Ascending aorta (tissue), 2 donors: ENCODE data around the gene RASGRF1. TPM values are rescaled to one million over a fixed set of nuclear protein-coding genes. Genes with fewer than 3 reads are reported as not detected.
A peak's percentile ranks its signal among the peaks of the same experiment; 100 is the strongest.

Source experiments
- DNase-seq, 2 donors: peaks; one replicate each; pipeline ENCODE4 v3.0.0-alpha.2; 2019; ENCODE audit warnings: low spot score in 2 of 2
- H3K27ac ChIP-seq, 2 donors: fragments of 200-600 bp; sonication (generic); one replicate each; pipeline ENCODE4 v1.5.1; 2016 to 2017; ENCODE audit warnings: mild to moderate bottlenecking in 1 of 2
- H3K27me3 ChIP-seq: fragments of 200-600 bp; sonication (generic); one replicate; pipeline ENCODE4 v1.5.1; 2017
- H3K36me3 ChIP-seq, 2 donors: fragments of 200-600 bp; sonication (generic); one replicate each; pipeline ENCODE4 v1.5.1; 2016
- H3K4me1 ChIP-seq, 2 donors: fragments of 200-600 bp; sonication (generic); one replicate each; pipeline ENCODE4 v1.5.1; 2016 to 2017; ENCODE audit warnings: mild to moderate bottlenecking in 1 of 2
- H3K4me3 ChIP-seq, 2 donors: fragments of 200-600 bp; sonication (generic); one replicate each; pipeline ENCODE4 v1.5.1; 2016 to 2017; ENCODE audit warnings: mild to moderate bottlenecking in 1 of 2
- H3K9me3 ChIP-seq, 2 donors: fragments of 200-600 bp; sonication (generic); one replicate each; pipeline ENCODE4 v1.5.1; 2016
- CTCF ChIP-seq, 3 experiments: fragments of 200-600 bp in 2 of 3; fragments of 450-650 bp in 1 of 3; sonication (generic) in 2 of 3; IDR thresholded peaks; one replicate each; pipeline ENCODE4 v1.5.1; 2016 to 2019; ENCODE audit warnings: antibody characterized with exemption in 3 of 3, mild to moderate bottlenecking in 1 of 3, moderate library complexity in 1 of 3
- intact Hi-C: fragments of 100-400 bp; cut with DNase I; formaldehyde crosslinking; loops from one replicate; pipeline ENCODE4 v1.15.1; 2023
- total RNA-seq: library from RNA; depleted of rRNA; stranded (reverse); fragments of >200 nt; gene quantifications from one replicate; pipeline ENCODE4 v1.1.0, GENCODE V29; 2016

Gene RASGRF1
- total RNA-seq, 1 donor from 2014 or later = not detected

GRCh38 chr15:79008659-79009058 is 81.9 kb downstream of the RASGRF1 start:
- Histone ChIP-seq H3K9me3 (no peaks in the 10 kb centered on the region), H3K27ac (no peak overlapping the region), H3K27me3 (no peaks in the 10 kb centered on the region), H3K36me3 (no peaks in the 10 kb centered on the region), H3K4me3 (no peak overlapping the region), H3K4me1 (no peaks in the 10 kb centered on the region)
- DNase-seq = no peak
- no peak for TF ChIP-seq CTCF (IDR thresholded peaks at IDR 0.05)
- intact Hi-C loops = no loop called here

- Histone ChIP-seq H3K27ac (no peak overlapping the region), H3K27me3 (no peaks in the 10 kb centered on the region), H3K4me3 (no peak overlapping the region), H3K9me3 (no peaks in the 10 kb centered on the region), H3K4me1 (no peaks in the 10 kb centered on the region), H3K36me3 (no peaks in the 10 kb centered on the region)
- intact Hi-C loops = no loop called here
- peak in 2 of 3 experiments; percentile 29 to 41 for TF ChIP-seq CTCF (IDR thresholded peaks at IDR 0.05)
- no peak for DNase-seq
Observed at GRCh38 chr15:79007066-79007465, 83.5 kb downstream of the RASGRF1 start.

GRCh38 chr15:79006071-79006470 is 84.5 kb downstream of the RASGRF1 start:
- no peak for DNase-seq
- no peaks in the 10 kb centered on the region for H3K9me3 ChIP-seq
- H3K4me3 ChIP-seq = no peak overlapping the region
- no peak for TF ChIP-seq CTCF (IDR thresholded peaks at IDR 0.05)
- intact Hi-C loops = no loop called here
- H3K4me1 ChIP-seq = no peaks in the 10 kb centered on the region
- H3K27ac ChIP-seq = no peak overlapping the region
- no peaks in the 10 kb centered on the region for H3K36me3 ChIP-seq
- H3K27me3 ChIP-seq = no peaks in the 10 kb centered on the region

- no peak overlapping the region for H3K4me3 ChIP-seq
- no peaks in the 10 kb centered on the region for H3K36me3 ChIP-seq
- intact Hi-C loops = no loop called here
- no peak for TF ChIP-seq CTCF (IDR thresholded peaks at IDR 0.05)
- no peaks in the 10 kb centered on the region for H3K4me1 ChIP-seq
- no peak for DNase-seq
- H3K27ac ChIP-seq = no peak overlapping the region
- H3K9me3 ChIP-seq = no peaks in the 10 kb centered on the region
- H3K27me3 ChIP-seq = no peaks in the 10 kb centered on the region
Observed at GRCh38 chr15:79004336-79004735, 86.2 kb downstream of the RASGRF1 start.

GRCh38 chr15:79003896-79004295 is 86.7 kb downstream of the RASGRF1 start:
- TF ChIP-seq CTCF (IDR thresholded peaks at IDR 0.05) = no peak
- intact Hi-C loops = no loop called here
- Histone ChIP-seq H3K27me3 (no peaks in the 10 kb centered on the region), H3K4me1 (no peaks in the 10 kb centered on the region), H3K4me3 (no peak overlapping the region), H3K36me3 (no peaks in the 10 kb centered on the region), H3K9me3 (no peaks in the 10 kb centered on the region), H3K27ac (no peak overlapping the region)
- DNase-seq = no peak

- no peaks in the 10 kb centered on the region for H3K27me3 ChIP-seq
- H3K27ac ChIP-seq = no peak overlapping the region
- no peak for TF ChIP-seq CTCF (IDR thresholded peaks at IDR 0.05)
- no peaks in the 10 kb centered on the region for H3K4me1 ChIP-seq
- H3K9me3 ChIP-seq = no peaks in the 10 kb centered on the region
- H3K4me3 ChIP-seq = no peak overlapping the region
- intact Hi-C loops = no loop called here
- H3K36me3 ChIP-seq = no peaks in the 10 kb centered on the region
- no peak for DNase-seq
Observed at GRCh38 chr15:79003301-79003700, 87.3 kb downstream of the RASGRF1 start.
